T-cell (primary cell): Measurements from ENCODE around the gene RUSF1. TPM values are rescaled to one million over a fixed set of nuclear protein-coding genes. Genes with fewer than 3 reads are reported as not detected.

Experiments used
- ATAC-seq, 4 experiments: fragments of 200-7000 bp in 3 of 4; fragments of 150-1000 bp in 1 of 4; cut with Tn5 transposase; replicated peaks in 1 of 4; 1 replicate in 3 of 4; 2 replicates in 1 of 4; pipeline ENCODE4 v1.10.0; 2021; ENCODE audit warnings: moderate library complexity in 3 of 4, mild to moderate bottlenecking in 2 of 4, moderate number of reproducible peaks in 1 of 4
- CTCF ChIA-PET, 2 donors: fragments of 300-600 bp; sonication (Branson Sonifier 250); formaldehyde crosslinking; loops; one replicate each; lab custom pipeline; 2022; ENCODE audit warnings: antibody characterized with exemption in 2 of 2; lab: Charles Lee
- POLR2A ChIA-PET, 2 donors: fragments of 300-600 bp; sonication (Branson Sonifier 250); formaldehyde crosslinking; loops; one replicate each; lab custom pipeline; 2022; ENCODE audit warnings: antibody characterized with exemption in 2 of 2; lab: Charles Lee
- DNase-seq, 35 experiments: peaks; one replicate each; pipeline versions ENCODE4 v3.0.0 to v3.0.0-alpha.2; 2013 to 2023
- H3K27ac ChIP-seq: one replicate; pipeline ENCODE4 v1.5.1; 2013; ENCODE audit warnings: low read length
- H3K27me3 ChIP-seq, 2 experiments: replicated peaks in 1 of 2; 1 replicate in 1 of 2; 2 replicates in 1 of 2; pipeline versions ENCODE4 v1.6.1 to v1.7.0; 2013; ENCODE audit warnings: low read length in 1 of 2, mixed read lengths in 1 of 2; ENCODE audit not compliant: control insufficient read depth in 2 of 2, insufficient read depth in 2 of 2; ENCODE audit errors: extremely low read depth in 1 of 2
- H3K36me3 ChIP-seq, 2 donors: 1 replicate in 1 of 2; 2 replicates in 1 of 2; pipeline versions ENCODE4 v1.6.1 to v1.7.0; 2013; ENCODE audit warnings: low read length in 1 of 2; ENCODE audit not compliant: control insufficient read depth in 2 of 2, insufficient read depth in 1 of 2; ENCODE audit errors: extremely low read depth in 1 of 2
- H3K4me1 ChIP-seq, 2 experiments: 1 replicate in 1 of 2; 2 replicates in 1 of 2; pipeline versions ENCODE4 v1.6.1 to v1.7.0; 2013; ENCODE audit warnings: low read length in 2 of 2, mixed read lengths in 1 of 2; ENCODE audit not compliant: insufficient read depth in 2 of 2, control insufficient read depth in 1 of 2; ENCODE audit errors: extremely low read depth in 1 of 2
- H3K4me3 ChIP-seq, 2 donors: 1 replicate in 1 of 2; 2 replicates in 1 of 2; pipeline versions ENCODE4 v1.5.1 to v1.7.0; 2013; ENCODE audit warnings: mild to moderate bottlenecking in 2 of 2, low read length in 1 of 2, moderate library complexity in 1 of 2; ENCODE audit not compliant: control insufficient read depth in 1 of 2; ENCODE audit errors: extremely low read depth in 1 of 2
- H3K9me3 ChIP-seq: 2 replicates; pipeline ENCODE4 v1.7.0; 2013
- H3K27ac Mint-ChIP-seq, 2 donors: one replicate each; pipeline ENCODE4 v1.8.0; 2020 to 2021; ENCODE audit warnings: mild to moderate bottlenecking in 2 of 2, mixed read lengths in 2 of 2
- H3K27me3 Mint-ChIP-seq, 2 donors: one replicate each; pipeline ENCODE4 v1.8.0; 2021 to 2022; ENCODE audit warnings: mixed read lengths in 2 of 2
- H3K36me3 Mint-ChIP-seq: one replicate; pipeline ENCODE4 v1.8.0; 2021; ENCODE audit warnings: mixed read lengths
- H3K4me1 Mint-ChIP-seq, 3 donors: one replicate each; pipeline ENCODE4 v1.8.0; 2020 to 2022; ENCODE audit warnings: mixed read lengths in 3 of 3, mild to moderate bottlenecking in 1 of 3
- H3K4me3 Mint-ChIP-seq, 3 donors: one replicate each; pipeline ENCODE4 v1.8.0; 2020 to 2022; ENCODE audit warnings: mild to moderate bottlenecking in 3 of 3, mixed read lengths in 3 of 3, moderate library complexity in 3 of 3
- H3K9me3 Mint-ChIP-seq, 3 donors: one replicate each; pipeline ENCODE4 v1.8.0; 2020 to 2022; ENCODE audit warnings: mixed read lengths in 3 of 3
- WGBS: methylation state at CpG from one replicate; pipeline ENCODE4 v1.1.5; 2013; ENCODE audit warnings: missing lambda C conversion rate; ENCODE audit not compliant: insufficient coverage; 5-methylcytosine and 5-hydroxymethylcytosine counted together
- total RNA-seq, 35 experiments: library from RNA in 6 of 35; stranded (reverse) in 6 of 35; fragments of 120-200 nt in 1 of 35; gene quantifications; one replicate each; pipeline versions ENCODE4 v1.2.1 to v1.2.4 and lab custom pipeline; 2013 to 2026

The RUSF1 gene
- total RNA-seq, 5 donors from 2014 or later (not counting 1 experiment from before 2014, with no cell fraction given): 65.4 to 125 (median 107) TPM

- peaks cover 17 to 44% of the 10 kb centered on the region in 2 experiments for H3K4me1 ChIP-seq
- peak overlapping the region in 1 of 3 donors; percentile 87 for H3K4me3 Mint-ChIP-seq
- POLR2A ChIA-PET: interaction anchor here in 1 of 2 donors (0.9 kb wide), 2 partner anchors 14 to 416 kb away, joined by 4 to 5 read pairs; no protein-coding TSS in a partner anchor
- H3K9me3 ChIP-seq: no peaks in the 10 kb centered on the region
- peaks cover 25 to 34% (median 33%) of the 10 kb centered on the region in 3 donors for H3K4me1 Mint-ChIP-seq
- CTCF ChIA-PET: interaction anchor here in 1 of 2 donors (0.6 to 1.6 kb wide), 11 partner anchors 10 to 477 kb away, joined by 3 to 15 read pairs (median 4); partner anchors contain the start of genes HSD3B7, RUSF1, ZNF267 and ZNF843
- no peak for DNase-seq
- H3K4me3 ChIP-seq: no peak overlapping the region
- ATAC-seq: no peak
- peaks cover 6 to 41% of the 10 kb centered on the region in 2 donors for H3K36me3 ChIP-seq
- 93% methylated on average over 4 of the region's 10 CpGs for WGBS
- H3K27ac Mint-ChIP-seq: peak overlapping the region; percentile 14 to 44
- H3K36me3 Mint-ChIP-seq: peaks cover 14% of the 10 kb centered on the region
- no peaks in the 10 kb centered on the region for H3K9me3 Mint-ChIP-seq
- H3K27me3 Mint-ChIP-seq: no peaks in the 10 kb centered on the region
- no peak overlapping the region for H3K27ac ChIP-seq
- H3K27me3 ChIP-seq: no peaks in the 10 kb centered on the region
Observed at GRCh38 chr16:31461201-31461920, 46.8 kb downstream of the RUSF1 start.

GRCh38 chr16:31460582-31461002, 47.6 kb downstream of the RUSF1 start:
- Mint-ChIP-seq H3K4me3 (peak overlapping the region; percentile 81 to 90 (median 87)), H3K4me1 (peaks cover 29 to 40% (median 39%) of the 10 kb centered on the region in 3 donors), H3K27me3 (no peaks in the 10 kb centered on the region), H3K9me3 (no peaks in the 10 kb centered on the region), H3K36me3 (peaks cover 13% of the 10 kb centered on the region), H3K27ac (peak overlapping the region; percentile 89 to 97)
- ATAC-seq: no peak
- H3K27me3 ChIP-seq: no peaks in the 10 kb centered on the region
- ChIA-PET CTCF (interaction anchor here in 1 of 2 donors (0.6 to 1.6 kb wide), 15 partner anchors 10 to 507 kb away, joined by 3 to 15 read pairs (median 4); partner anchors contain the start of genes HSD3B7, KAT8, RUSF1 and ZNF267), POLR2A (interaction anchor here in 1 of 2 donors (0.7 to 1.6 kb wide), 4 partner anchors 15 to 416 kb away, joined by 3 to 10 read pairs (median 4); partner anchors contain the start of gene ZNF267)
- H3K4me3 ChIP-seq: peak overlapping the region in 1 of 2 donors; percentile 48
- H3K4me1 ChIP-seq: peaks cover 21 to 51% of the 10 kb centered on the region in 2 experiments
- 91% methylated on average over 3 of the region's 8 CpGs for WGBS
- peak in 5 of 35 experiments; percentile 20 to 69 (median 39) for DNase-seq
- no peaks in the 10 kb centered on the region for H3K9me3 ChIP-seq
- H3K36me3 ChIP-seq: peaks cover 6 to 33% of the 10 kb centered on the region in 2 donors
- no peak overlapping the region for H3K27ac ChIP-seq

GRCh38 chr16:31459687-31460581, 48.3 kb downstream of the RUSF1 start:
- no peaks in the 10 kb centered on the region for H3K9me3 ChIP-seq
- H3K36me3 Mint-ChIP-seq: peaks cover 7% of the 10 kb centered on the region
- H3K36me3 ChIP-seq: peaks cover 6 to 27% of the 10 kb centered on the region in 2 donors
- ATAC-seq (peak; percentile 80 to 85 (median 82)), DNase-seq (peak; percentile 99 to 100 (median 100))
- peaks cover 21 to 58% of the 10 kb centered on the region in 2 experiments for H3K4me1 ChIP-seq
- H3K4me3 Mint-ChIP-seq: peak overlapping the region; percentile 87 to 90 (median 89)
- WGBS: 4% methylated on average over 52 of the region's 61 CpGs
- H3K4me3 ChIP-seq: peak overlapping the region; percentile 81 to 88
- peaks cover 36 to 45% (median 45%) of the 10 kb centered on the region in 3 donors for H3K4me1 Mint-ChIP-seq
- no peaks in the 10 kb centered on the region for H3K9me3 Mint-ChIP-seq
- H3K27ac ChIP-seq: peak overlapping the region; percentile 97
- CTCF ChIA-PET: interaction anchor here in 1 of 2 donors (0.6 to 1.6 kb wide), 19 partner anchors 10 to 506 kb away, joined by 3 to 15 read pairs (median 4); partner anchors contain the start of genes HSD3B7, KAT8, RUSF1 and STX4
- H3K27me3 Mint-ChIP-seq: no peaks in the 10 kb centered on the region
- POLR2A ChIA-PET: interaction anchor here (0.6 to 1.6 kb wide), 6 partner anchors 16 to 416 kb away, joined by 3 to 10 read pairs (median 4); partner anchors contain the start of genes ZNF267 (in 1 of the 2), ZNF646 (in 1 of the 2) and ZNF668 (in 1 of the 2)
- peak overlapping the region; percentile 97 to 99 for H3K27ac Mint-ChIP-seq
- H3K27me3 ChIP-seq: no peaks in the 10 kb centered on the region

- peak within 1 kb of the TSS; percentile 97 to 99 for H3K27ac Mint-ChIP-seq
- Histone ChIP-seq H3K4me3 (peak within 1 kb of the TSS; percentile 81 to 88), H3K27me3 (no peaks in the 10 kb centered on the region), H3K36me3 (peaks cover 6 to 21% of the 10 kb centered on the region in 2 donors), H3K27ac (peak within 1 kb of the TSS; percentile 97), H3K9me3 (no peaks in the 10 kb centered on the region), H3K4me1 (peaks cover 21 to 60% of the 10 kb centered on the region in 2 experiments)
- ChIA-PET POLR2A (interaction anchor here (0.6 to 1.6 kb wide), 4 partner anchors 45 to 414 kb away, joined by 3 to 10 read pairs (median 4); partner anchors contain the start of genes ZNF267 (in 1 of the 2), ZNF646 (in 1 of the 2) and ZNF668 (in 1 of the 2)), CTCF (interaction anchor here in 1 of 2 donors (0.5 to 1.5 kb wide), 9 partner anchors 15 to 809 kb away, joined by 3 to 6 read pairs (median 3); partner anchors contain the start of genes KAT8, STX4 and ZNF267)
- no peaks in the 10 kb centered on the region for H3K9me3 Mint-ChIP-seq
- H3K36me3 Mint-ChIP-seq: peaks cover 5% of the 10 kb centered on the region
- WGBS: under 1% methylated on average over 90 of the region's 91 CpGs
- H3K4me3 Mint-ChIP-seq: peak within 1 kb of the TSS; percentile 87 to 90 (median 89)
- peaks cover 36 to 49% (median 46%) of the 10 kb centered on the region in 3 donors for H3K4me1 Mint-ChIP-seq
- DNase-seq (peak; percentile 92 to 99 (median 95)), ATAC-seq (peak; percentile 76 to 79 (median 78))
- H3K27me3 Mint-ChIP-seq: no peaks in the 10 kb centered on the region
Observed at GRCh38 chr16:31458844-31459686, 49.1 kb downstream of the RUSF1 start, which contains the start of gene ARMC5. Gene ARMC5, plus strand, starts transcription at chr16:31459501. Its CDS starts 24 bp downstream, at chr16:31459525.
